H1 (cell line): ENCODE measurements around the gene WDFY4.

Experiments used
- CBX5 ChIP-seq: fragments of 300-800, 300-1000 bp; sonication (generic); IDR thresholded peaks from 2 replicates; pipeline ENCODE4 v1.7.1; 2016; ENCODE audit warnings: antibody characterized with exemption, low read length, low read depth
- CREB1 ChIP-seq: IDR thresholded peaks from 2 replicates; pipeline ENCODE4 v1.6.1; 2012; ENCODE audit warnings: inconsistent platforms
- CTCF ChIP-seq, 3 experiments: IDR thresholded peaks; 1 replicate in 2 of 3; 2 replicates in 1 of 3; pipeline versions ENCODE4 v1.5.1 to v1.6.1; 2011; ENCODE audit warnings: low read length in 3 of 3, mild to moderate bottlenecking in 3 of 3, inconsistent platforms in 2 of 3, low read depth in 1 of 3, moderate library complexity in 1 of 3; ENCODE audit not compliant: insufficient read depth in 1 of 3; ENCODE audit errors: control extremely low read depth in 1 of 3
- EP300 ChIP-seq, 2 experiments: IDR thresholded peaks; 1 replicate in 1 of 2; 2 replicates in 1 of 2; pipeline ENCODE4 v1.6.1; 2011 to 2012; ENCODE audit warnings: low read depth in 2 of 2, low read length in 2 of 2, mild to moderate bottlenecking in 2 of 2, borderline replicate concordance in 1 of 2, inconsistent platforms in 1 of 2, moderate library complexity in 1 of 2
- EZH2 ChIP-seq: fragments of 200-600 bp; sonication (generic); IDR thresholded peaks from 2 replicates; pipeline ENCODE4 v1.7.1; 2012; ENCODE audit warnings: low read depth, mild to moderate bottlenecking, moderate library complexity, low read length, inconsistent platforms; ENCODE audit not compliant: severe bottlenecking
- KDM1A ChIP-seq: fragments of 200-600, 300-600 bp; sonication (generic); IDR thresholded peaks from 2 replicates; pipeline ENCODE4 v1.7.1; 2016; ENCODE audit warnings: mild to moderate bottlenecking, low read length, borderline replicate concordance
- KDM5A ChIP-seq: fragments of 200-600 bp; IDR thresholded peaks from 2 replicates; pipeline ENCODE4 v1.7.1; 2012; ENCODE audit warnings: mild to moderate bottlenecking, low read length, inconsistent platforms, mixed read lengths
- POLR2A ChIP-seq, 2 experiments: IDR thresholded peaks; 1 replicate in 1 of 2; 2 replicates in 1 of 2; pipeline ENCODE4 v1.6.1; 2011; ENCODE audit warnings: low read depth in 2 of 2, low read length in 2 of 2, mild to moderate bottlenecking in 2 of 2; ENCODE audit errors: control extremely low read depth in 1 of 2
- POLR2AphosphoS5 ChIP-seq: IDR thresholded peaks from 2 replicates; pipeline ENCODE4 v1.6.1; 2011; ENCODE audit warnings: low read depth, low read length
- POU5F1 ChIP-seq: IDR thresholded peaks from 2 replicates; pipeline ENCODE4 v1.6.1; 2011; ENCODE audit warnings: low read depth, mild to moderate bottlenecking, low read length, moderate library complexity
- RBBP5 ChIP-seq: IDR thresholded peaks from 2 replicates; pipeline ENCODE4 v1.7.1; 2012; ENCODE audit warnings: low read depth, mild to moderate bottlenecking, inconsistent platforms, low read length, moderate library complexity, borderline replicate concordance
- RXRA ChIP-seq: IDR thresholded peaks from 2 replicates; pipeline ENCODE4 v1.6.1; 2011; ENCODE audit warnings: low read depth, mild to moderate bottlenecking, low read length, moderate library complexity; ENCODE audit not compliant: insufficient read depth
- SUZ12 ChIP-seq: fragments of 200-600 bp; sonication (generic); IDR thresholded peaks from 2 replicates; pipeline ENCODE4 v1.6.1; 2012; ENCODE audit warnings: mild to moderate bottlenecking, inconsistent platforms, low read length, moderate library complexity, mixed read lengths
- ZNF274 ChIP-seq: IDR thresholded peaks from 2 replicates; pipeline ENCODE4 v1.7.0; 2012; ENCODE audit warnings: low read length, borderline replicate concordance; ENCODE audit errors: extremely low read depth

GRCh38 chr10:48733329-48733728, 48.7 kb downstream of the WDFY4 start:
- TF ChIP-seq CTCF (IDR thresholded peaks at IDR 0.05; ENCODE audit: control extremely low read depth in 1 of 3, insufficient read depth in 1 of 3, low read depth in 1 of 3, low read length in 3 of 3) (no peak), RBBP5 (no peak), EZH2 (no peak), SUZ12 (no peak), POLR2AphosphoS5 (no peak), ZNF274 (no peak), POLR2A (IDR thresholded peaks at IDR 0.05; ENCODE audit: control extremely low read depth in 1 of 2, low read depth in 2 of 2, low read length in 2 of 2) (no peak), CBX5 (no peak), POU5F1 (no peak), KDM1A (no peak), EP300 (IDR thresholded peaks at IDR 0.05; ENCODE audit: borderline replicate concordance in 1 of 2, low read depth in 2 of 2, low read length in 2 of 2) (no peak), RXRA (no peak), KDM5A (no peak), CREB1 (no peak)
